CD4-positive, alpha-beta memory T cell (primary cell): ENCODE measurements around the gene RNF123. TPM values are rescaled to one million over a fixed set of nuclear protein-coding genes. Genes with fewer than 3 reads are reported as not detected.

Source experiments
- CTCF ChIA-PET: fragments of 350-600 bp; sonication (Branson Sonifier 250); formaldehyde crosslinking; loops from one replicate; lab custom pipeline; 2021; ENCODE audit warnings: inconsistent platforms; ENCODE audit not compliant: partially characterized antibody; lab: Charles Lee
- POLR2A ChIA-PET: fragments of 350-600 bp; sonication (Branson Sonifier 250); formaldehyde crosslinking; loops from one replicate; lab custom pipeline; 2021; ENCODE audit not compliant: partially characterized antibody; lab: Charles Lee
- DNase-seq, 5 donors: peaks; one replicate each; pipeline versions ENCODE4 v3.0.0 to v3.0.0-alpha.2; 2020 to 2022; ENCODE audit warnings: mixed read lengths in 1 of 5
- H3K27ac ChIP-seq: one replicate; pipeline ENCODE4 v1.7.0; 2013; ENCODE audit warnings: low read depth, low read length
- H3K27me3 ChIP-seq: 2 replicates; pipeline ENCODE4 v1.7.0; 2013; ENCODE audit warnings: mild to moderate bottlenecking, low read length, moderate library complexity; ENCODE audit not compliant: insufficient read depth
- H3K36me3 ChIP-seq: 2 replicates; pipeline ENCODE4 v1.7.0; 2013; ENCODE audit warnings: mild to moderate bottlenecking, low read length, moderate library complexity; ENCODE audit not compliant: insufficient read depth
- H3K4me1 ChIP-seq: 2 replicates; pipeline ENCODE4 v1.7.0; 2013; ENCODE audit warnings: mild to moderate bottlenecking, low read length, moderate library complexity; ENCODE audit not compliant: insufficient read depth
- H3K4me3 ChIP-seq, 2 donors: one replicate each; pipeline ENCODE4 v1.7.0; 2013; ENCODE audit warnings: low read length in 2 of 2, mild to moderate bottlenecking in 1 of 2
- H3K9me3 ChIP-seq, 2 donors: one replicate each; pipeline ENCODE4 v1.7.0; 2013; ENCODE audit warnings: low read length in 2 of 2, control low read depth in 1 of 2; ENCODE audit not compliant: control insufficient read depth in 1 of 2
- H3K27ac Mint-ChIP-seq, 7 donors: one replicate each; pipeline ENCODE4 v1.8.0; 2020 to 2021; ENCODE audit warnings: mixed read lengths in 7 of 7, mild to moderate bottlenecking in 6 of 7, inconsistent platforms in 3 of 7, moderate library complexity in 3 of 7
- H3K27me3 Mint-ChIP-seq, 2 donors: one replicate each; pipeline ENCODE4 v1.8.0; 2020 to 2021; ENCODE audit warnings: mixed read lengths in 2 of 2
- H3K36me3 Mint-ChIP-seq, 2 donors: one replicate each; pipeline ENCODE4 v1.8.0; 2020 to 2021; ENCODE audit warnings: mixed read lengths in 2 of 2, inconsistent platforms in 1 of 2, mild to moderate bottlenecking in 1 of 2
- H3K4me1 Mint-ChIP-seq, 4 donors: one replicate each; pipeline ENCODE4 v1.8.0; 2020 to 2021; ENCODE audit warnings: mixed read lengths in 4 of 4, mild to moderate bottlenecking in 1 of 4
- H3K4me3 Mint-ChIP-seq, 8 donors: one replicate each; pipeline ENCODE4 v1.8.0; 2020 to 2021; ENCODE audit warnings: mixed read lengths in 8 of 8, mild to moderate bottlenecking in 7 of 8, moderate library complexity in 6 of 8, inconsistent platforms in 3 of 8
- H3K9me3 Mint-ChIP-seq, 8 donors: one replicate each; pipeline ENCODE4 v1.8.0; 2020 to 2021; ENCODE audit warnings: mixed read lengths in 8 of 8, mild to moderate bottlenecking in 5 of 8, inconsistent platforms in 3 of 8, moderate library complexity in 1 of 8
- intact Hi-C: fragments of 100-400 bp; cut with micrococcal nuclease; formaldehyde crosslinking; loops from one replicate; pipeline ENCODE4 v1.15.1; 2023
- polyA plus RNA-seq, 2 donors: library from polyadenylated mRNA; unstranded; fragments of 300-500 nt; fragmentation: Illumina TruSeq; gene quantifications; one replicate each; pipeline ENCODE4 v1.2.3, GENCODE V29; 2021
- total RNA-seq, 2 experiments: library from RNA; stranded (reverse); gene quantifications; one replicate each; pipeline ENCODE4 v1.2.3, GENCODE V29; 2021

RNF123 gene
- total and polyA plus RNA-seq, 4 experiments from 2014 or later, result 3.1 to 74.7 (median 47.4) TPM

GRCh38 chr3:49716169-49716568 lies 26.8 kb downstream of the RNF123 start:
- H3K27me3 Mint-ChIP-seq, result no peaks in the 10 kb centered on the region
- intact Hi-C loops, result no loop called here
- H3K9me3 Mint-ChIP-seq, result no peaks in the 10 kb centered on the region
- no peak overlapping the region for H3K27ac Mint-ChIP-seq
- H3K36me3 Mint-ChIP-seq, result peaks cover 0 to 22% of the 10 kb centered on the region in 2 donors
- Histone ChIP-seq H3K9me3 (no peaks in the 10 kb centered on the region), H3K36me3 (peaks cover under 1% of the 10 kb centered on the region), H3K4me1 (peaks cover 25% of the 10 kb centered on the region), H3K27ac (no peak overlapping the region), H3K4me3 (no peak overlapping the region), H3K27me3 (no peaks in the 10 kb centered on the region)
- peak in 1 of 5 donors; percentile 2 for DNase-seq
- H3K4me1 Mint-ChIP-seq, result peaks cover 8 to 34% (median 22%) of the 10 kb centered on the region in 4 donors
- ChIA-PET CTCF (no interaction called here), POLR2A (interaction anchor here (0.6 kb wide), 1 partner anchor 1093 kb away, joined by 3 read pairs; no protein-coding TSS in a partner anchor)
- peak overlapping the region in 2 of 8 donors; percentile 20 to 30 for H3K4me3 Mint-ChIP-seq

GRCh38 chr3:49716691-49717210 lies 27.4 kb downstream of the RNF123 start:
- H3K4me1 Mint-ChIP-seq, result peaks cover 8 to 32% (median 22%) of the 10 kb centered on the region in 4 donors
- Histone ChIP-seq H3K4me3 (no peak overlapping the region), H3K4me1 (peaks cover 25% of the 10 kb centered on the region), H3K36me3 (peaks cover 6% of the 10 kb centered on the region), H3K27ac (no peak overlapping the region), H3K9me3 (no peaks in the 10 kb centered on the region), H3K27me3 (no peaks in the 10 kb centered on the region)
- intact Hi-C loops, result no loop called here
- H3K36me3 Mint-ChIP-seq, result peaks cover 0 to 21% of the 10 kb centered on the region in 2 donors
- POLR2A ChIA-PET, result no interaction called here
- H3K27me3 Mint-ChIP-seq, result no peaks in the 10 kb centered on the region
- no peaks in the 10 kb centered on the region for H3K9me3 Mint-ChIP-seq
- no peak overlapping the region for H3K27ac Mint-ChIP-seq
- peak in 1 of 5 donors; percentile 21 for DNase-seq
- H3K4me3 Mint-ChIP-seq, result no peak overlapping the region
- CTCF ChIA-PET, result no interaction called here

- Mint-ChIP-seq H3K27ac (no peak overlapping the region), H3K9me3 (no peaks in the 10 kb centered on the region), H3K36me3 (peaks cover 0 to 25% of the 10 kb centered on the region in 2 donors), H3K4me1 (peaks cover 8 to 33% (median 22%) of the 10 kb centered on the region in 4 donors), H3K27me3 (no peaks in the 10 kb centered on the region), H3K4me3 (peak overlapping the region in 4 of 8 donors; percentile 21 to 46 (median 26))
- intact Hi-C loops, result no loop called here
- peaks cover 26% of the 10 kb centered on the region for H3K4me1 ChIP-seq
- CTCF ChIA-PET, result interaction anchor here (2.7 kb wide), 1 partner anchor 13 kb away, joined by 9 read pairs; no protein-coding TSS in a partner anchor
- H3K36me3 ChIP-seq, result peaks cover 12% of the 10 kb centered on the region
- H3K4me3 ChIP-seq, result no peak overlapping the region
- H3K9me3 ChIP-seq, result no peaks in the 10 kb centered on the region
- POLR2A ChIA-PET, result interaction anchor here (0.6 to 1.0 kb wide), 2 partner anchors 11 to 122 kb away, joined by 3 read pairs; no protein-coding TSS in a partner anchor
- H3K27me3 ChIP-seq, result no peaks in the 10 kb centered on the region
- DNase-seq, result peak in 1 of 5 donors; percentile 24
- H3K27ac ChIP-seq, result no peak overlapping the region
These were observed 28.0 kb downstream of the RNF123 start for GRCh38 chr3:49717211-49717958.

- Histone ChIP-seq H3K9me3 (no peaks in the 10 kb centered on the region), H3K27ac (no peak overlapping the region), H3K4me1 (peaks cover 28% of the 10 kb centered on the region), H3K27me3 (no peaks in the 10 kb centered on the region), H3K36me3 (peaks cover 15% of the 10 kb centered on the region), H3K4me3 (peak overlapping the region in 1 of 2 donors; percentile 74)
- intact Hi-C loops, result loop anchor here (2.0 kb wide), 2 partner anchors 29 to 85 kb away; partner anchors contain the start of genes INKA1, MST1 and RNF123
- POLR2A ChIA-PET, result interaction anchor here (0.6 to 3.0 kb wide), 11 partner anchors 12 to 303 kb away, joined by 3 to 24 read pairs (median 4); partner anchors contain the start of genes INKA1, IP6K1, TRAIP and UBA7
- CTCF ChIA-PET, result interaction anchor here (1.1 to 2.7 kb wide), 4 partner anchors 11 to 179 kb away, joined by 3 to 9 read pairs (median 4); no protein-coding TSS in a partner anchor
- no peak for DNase-seq
- Mint-ChIP-seq H3K9me3 (peaks cover 0 to 2% (median 0%) of the 10 kb centered on the region in 8 donors), H3K4me1 (peaks cover 12 to 41% (median 23%) of the 10 kb centered on the region in 4 donors), H3K27ac (peak overlapping the region in 4 of 7 donors; percentile 65 to 93 (median 78)), H3K36me3 (peaks cover 0 to 31% of the 10 kb centered on the region in 2 donors), H3K4me3 (peak overlapping the region; percentile 90 to 97 (median 92)), H3K27me3 (no peaks in the 10 kb centered on the region)
These were observed 28.9 kb downstream of the RNF123 start for GRCh38 chr3:49717959-49718857.

- DNase-seq, result no peak
- Mint-ChIP-seq H3K4me3 (peak overlapping the region; percentile 90 to 97 (median 92)), H3K27ac (peak overlapping the region in 5 of 7 donors; percentile 68 to 96 (median 93)), H3K27me3 (no peaks in the 10 kb centered on the region), H3K4me1 (peaks cover 12 to 47% (median 24%) of the 10 kb centered on the region in 4 donors), H3K9me3 (peaks cover 0 to 2% (median 0%) of the 10 kb centered on the region in 8 donors), H3K36me3 (peaks cover 0 to 36% of the 10 kb centered on the region in 2 donors)
- CTCF ChIA-PET, result interaction anchor here (1.1 to 2.7 kb wide), 5 partner anchors 10 to 179 kb away, joined by 3 to 9 read pairs (median 6); partner anchors contain the start of gene INKA1
- Histone ChIP-seq H3K9me3 (no peaks in the 10 kb centered on the region), H3K27ac (peak overlapping the region; percentile 50), H3K36me3 (peaks cover 15% of the 10 kb centered on the region), H3K27me3 (no peaks in the 10 kb centered on the region), H3K4me3 (peak overlapping the region; percentile 47 to 74), H3K4me1 (peaks cover 25% of the 10 kb centered on the region)
- intact Hi-C loops, result loop anchor here (2.0 kb wide), 2 partner anchors 30 to 84 kb away; partner anchors contain the start of genes INKA1, MST1 and RNF123
- POLR2A ChIA-PET, result interaction anchor here (0.9 to 3.0 kb wide), 9 partner anchors 13 to 303 kb away, joined by 3 to 24 read pairs (median 4); partner anchors contain the start of genes INKA1, IP6K1, TRAIP and UBA7
These were observed 29.5 kb downstream of the RNF123 start for GRCh38 chr3:49718858-49719213.

- Histone ChIP-seq H3K4me3 (peak within 1 kb of the TSS; percentile 47 to 74), H3K27me3 (no peaks in the 10 kb centered on the region), H3K27ac (peak within 1 kb of the TSS; percentile 50), H3K36me3 (peaks cover 15% of the 10 kb centered on the region), H3K4me1 (peaks cover 27% of the 10 kb centered on the region), H3K9me3 (no peaks in the 10 kb centered on the region)
- Mint-ChIP-seq H3K9me3 (peaks cover 0 to 2% (median 0%) of the 10 kb centered on the region in 8 donors), H3K36me3 (peaks cover 0 to 39% of the 10 kb centered on the region in 2 donors), H3K4me3 (peak within 1 kb of the TSS; percentile 90 to 97 (median 92)), H3K27ac (peak within 1 kb of the TSS; percentile 92 to 96 (median 94)), H3K27me3 (no peaks in the 10 kb centered on the region), H3K4me1 (peaks cover 14 to 49% (median 26%) of the 10 kb centered on the region in 4 donors)
- POLR2A ChIA-PET, result interaction anchor here (0.9 to 3.0 kb wide), 12 partner anchors 13 to 707 kb away, joined by 3 to 24 read pairs (median 4); partner anchors contain the start of genes INKA1, IP6K1, TRAIP and UBA7
- CTCF ChIA-PET, result interaction anchor here (0.6 to 2.7 kb wide), 6 partner anchors 10 to 180 kb away, joined by 3 to 9 read pairs (median 4); partner anchors contain the start of gene INKA1
- intact Hi-C loops, result loop anchor here (2.0 kb wide), 2 partner anchors 31 to 83 kb away; partner anchors contain the start of genes INKA1, MST1 and RNF123
- peak; percentile 86 to 95 (median 89) for DNase-seq
These were observed 30.0 kb downstream of the RNF123 start, which contains the start of gene AMIGO3 for GRCh38 chr3:49719214-49719884. TSS of gene AMIGO3 (minus strand) at chr3:49719684. CDS start at chr3:49719465, 219 bp downstream.
